Skeletal muscle tissue (tissue), 4 donors: Measurements from ENCODE around the gene THRAP3. TPM values are rescaled to one million over a fixed set of nuclear protein-coding genes. Genes with fewer than 3 reads are reported as not detected.

Experiments
- H3K27ac ChIP-seq: one replicate; pipeline ENCODE4 v1.7.0; 2013; ENCODE audit warnings: mild to moderate bottlenecking, low read depth, low read length, inconsistent platforms
- H3K27me3 ChIP-seq, 3 donors: one replicate each; pipeline ENCODE4 v1.7.0; 2013; ENCODE audit warnings: low read length in 3 of 3; ENCODE audit not compliant: control insufficient read depth in 3 of 3, insufficient read depth in 3 of 3
- H3K36me3 ChIP-seq, 3 donors: one replicate each; pipeline ENCODE4 v1.7.0; 2013; ENCODE audit warnings: low read length in 3 of 3; ENCODE audit not compliant: control insufficient read depth in 3 of 3, insufficient read depth in 3 of 3
- H3K4me1 ChIP-seq, 3 donors: one replicate each; pipeline ENCODE4 v1.7.0; 2013; ENCODE audit warnings: low read length in 3 of 3, mild to moderate bottlenecking in 3 of 3; ENCODE audit not compliant: control insufficient read depth in 3 of 3, insufficient read depth in 3 of 3
- H3K4me3 ChIP-seq, 3 donors: one replicate each; pipeline ENCODE4 v1.7.0; 2013; ENCODE audit warnings: low read length in 3 of 3
- H3K9ac ChIP-seq, 3 donors: one replicate each; pipeline ENCODE4 v1.7.0; 2013; ENCODE audit warnings: low read length in 3 of 3, mild to moderate bottlenecking in 3 of 3, moderate library complexity in 2 of 3, low read depth in 1 of 3
- H3K9me3 ChIP-seq, 3 donors: one replicate each; pipeline ENCODE4 v1.7.0; 2013; ENCODE audit warnings: low read length in 3 of 3; ENCODE audit not compliant: control insufficient read depth in 3 of 3
- total RNA-seq: library from RNA; depleted of rRNA; stranded (reverse); fragments of >200 nt; gene quantifications from one replicate; pipeline ENCODE4 v1.2.3, GENCODE V29; 2014
- donor health status: Osteomylitis.

Gene THRAP3
- total RNA-seq, 1 donor from 2014 or later, result 51.7 TPM

GRCh38 chr1:36344395-36344680 is 120.1 kb downstream of the THRAP3 start:
- no peaks in the 10 kb centered on the region for H3K27me3 ChIP-seq
- H3K27ac ChIP-seq, result no peak overlapping the region
- H3K9me3 ChIP-seq, result no peaks in the 10 kb centered on the region
- H3K4me1 ChIP-seq, result peaks cover 27 to 38% (median 35%) of the 10 kb centered on the region in 3 donors
- H3K9ac ChIP-seq, result no peak overlapping the region
- H3K4me3 ChIP-seq, result no peak overlapping the region
- H3K36me3 ChIP-seq, result peaks cover 42 to 65% (median 57%) of the 10 kb centered on the region in 3 donors

- no peak overlapping the region for H3K4me3 ChIP-seq
- no peak overlapping the region for H3K27ac ChIP-seq
- no peaks in the 10 kb centered on the region for H3K27me3 ChIP-seq
- peaks cover 42 to 65% (median 56%) of the 10 kb centered on the region in 3 donors for H3K36me3 ChIP-seq
- peaks cover 37 to 45% (median 45%) of the 10 kb centered on the region in 3 donors for H3K4me1 ChIP-seq
- H3K9me3 ChIP-seq, result no peaks in the 10 kb centered on the region
- peak overlapping the region in 1 of 3 donors; percentile 40 for H3K9ac ChIP-seq
Measured at GRCh38 chr1:36345353-36345752, 121.1 kb downstream of the THRAP3 start.

GRCh38 chr1:36346741-36347370 is 122.6 kb downstream of the THRAP3 start:
- peaks cover 50 to 60% (median 60%) of the 10 kb centered on the region in 3 donors for H3K4me1 ChIP-seq
- H3K36me3 ChIP-seq, result peaks cover 34 to 59% (median 53%) of the 10 kb centered on the region in 3 donors
- peak overlapping the region in 2 of 3 donors; percentile 12 to 16 for H3K9ac ChIP-seq
- H3K9me3 ChIP-seq, result no peaks in the 10 kb centered on the region
- no peak overlapping the region for H3K4me3 ChIP-seq
- H3K27ac ChIP-seq, result no peak overlapping the region
- no peaks in the 10 kb centered on the region for H3K27me3 ChIP-seq

GRCh38 chr1:36349241-36349671 is 125.0 kb downstream of the THRAP3 start:
- Histone ChIP-seq H3K27me3 (no peaks in the 10 kb centered on the region), H3K27ac (no peak overlapping the region), H3K9ac (peak overlapping the region in 1 of 3 donors; percentile 0), H3K9me3 (no peaks in the 10 kb centered on the region), H3K4me3 (no peak overlapping the region), H3K36me3 (peaks cover 52 to 61% (median 55%) of the 10 kb centered on the region in 3 donors), H3K4me1 (peaks cover 35 to 52% (median 51%) of the 10 kb centered on the region in 3 donors)

GRCh38 chr1:36349839-36350238 is 125.6 kb downstream of the THRAP3 start:
- Histone ChIP-seq H3K9me3 (no peaks in the 10 kb centered on the region), H3K9ac (peak overlapping the region in 1 of 3 donors; percentile 54), H3K4me3 (no peak overlapping the region), H3K4me1 (peaks cover 34 to 46% (median 45%) of the 10 kb centered on the region in 3 donors), H3K36me3 (peaks cover 55 to 63% (median 59%) of the 10 kb centered on the region in 3 donors), H3K27me3 (no peaks in the 10 kb centered on the region), H3K27ac (peak overlapping the region; percentile 55)

- H3K9ac ChIP-seq, result peak overlapping the region in 2 of 3 donors; percentile 15 to 54
- peaks cover 61 to 63% (median 61%) of the 10 kb centered on the region in 3 donors for H3K36me3 ChIP-seq
- no peaks in the 10 kb centered on the region for H3K9me3 ChIP-seq
- peaks cover 26 to 38% (median 37%) of the 10 kb centered on the region in 3 donors for H3K4me1 ChIP-seq
- peak overlapping the region in 1 of 3 donors; percentile 13 for H3K4me3 ChIP-seq
- H3K27ac ChIP-seq, result peak overlapping the region; percentile 55
- H3K27me3 ChIP-seq, result no peaks in the 10 kb centered on the region
Measured at GRCh38 chr1:36350659-36351226, 126.5 kb downstream of the THRAP3 start.

- peak overlapping the region; percentile 55 for H3K27ac ChIP-seq
- H3K4me3 ChIP-seq, result no peak overlapping the region
- H3K9me3 ChIP-seq, result no peaks in the 10 kb centered on the region
- peaks cover 26 to 38% (median 37%) of the 10 kb centered on the region in 3 donors for H3K4me1 ChIP-seq
- H3K36me3 ChIP-seq, result peaks cover 61 to 65% (median 62%) of the 10 kb centered on the region in 3 donors
- no peaks in the 10 kb centered on the region for H3K27me3 ChIP-seq
- H3K9ac ChIP-seq, result peak overlapping the region in 1 of 3 donors; percentile 54
Measured at GRCh38 chr1:36351227-36351977, 127.2 kb downstream of the THRAP3 start.

GRCh38 chr1:36352125-36352909 is 128.1 kb downstream of the THRAP3 start:
- H3K27me3 ChIP-seq, result no peaks in the 10 kb centered on the region
- H3K4me1 ChIP-seq, result peaks cover 26 to 38% (median 37%) of the 10 kb centered on the region in 3 donors
- H3K9ac ChIP-seq, result no peak overlapping the region
- no peak overlapping the region for H3K27ac ChIP-seq
- H3K9me3 ChIP-seq, result no peaks in the 10 kb centered on the region
- no peak overlapping the region for H3K4me3 ChIP-seq
- peaks cover 59 to 62% (median 61%) of the 10 kb centered on the region in 3 donors for H3K36me3 ChIP-seq

- H3K9ac ChIP-seq, result no peak overlapping the region
- H3K27ac ChIP-seq, result no peak overlapping the region
- peaks cover 26 to 38% (median 37%) of the 10 kb centered on the region in 3 donors for H3K4me1 ChIP-seq
- peaks cover 60 to 65% (median 62%) of the 10 kb centered on the region in 3 donors for H3K36me3 ChIP-seq
- no peaks in the 10 kb centered on the region for H3K27me3 ChIP-seq
- H3K9me3 ChIP-seq, result no peaks in the 10 kb centered on the region
- H3K4me3 ChIP-seq, result no peak overlapping the region
Measured at GRCh38 chr1:36352910-36353878, 129.0 kb downstream of the THRAP3 start.
